A549 (cell line): ENCODE results near the gene SUN2. TPM values are rescaled to one million over a fixed set of nuclear protein-coding genes. Genes with fewer than 3 reads are reported as not detected.

ENCODE experiments used
- ATAC-seq, 2 experiments: fragments of 200-7000 bp in 1 of 2; fragments of >200 bp in 1 of 2; cut with Nextera tagmentation in 1 of 2; cut with Tn5 transposase in 1 of 2; 3 replicates each; pipeline versions ENCODE4 v1.8.0 to v1.9.1; 2018 to 2020; ENCODE audit warnings: mild to moderate bottlenecking in 1 of 2, moderate library complexity in 1 of 2
- CTCF ChIA-PET: fragments of 300-600 bp; sonication (Branson Sonifier 250); formaldehyde crosslinking; extraction: SDS; loops from one replicate; lab custom pipeline; 2021; ENCODE audit warnings: antibody characterized with exemption, inconsistent platforms; lab: Yijun Ruan, JAX
- POLR2A ChIA-PET: fragments of 350-600 bp; formaldehyde crosslinking; extraction: SDS; loops from one replicate; lab custom pipeline; 2021; ENCODE audit warnings: antibody characterized with exemption, inconsistent platforms; lab: Yijun Ruan, JAX
- DNase-seq, 2 experiments: peaks; one replicate each; pipeline versions ENCODE4 v3.0.0 to v3.0.0-alpha.2; 2011 to 2016; ENCODE audit warnings: low read depth in 1 of 2, low spot score in 1 of 2
- FAIRE-seq: peaks from 2 replicates; lab custom pipeline; 2011; peaks lifted over from hg19 to GRCh38; lab: Jason Lieb, UNC
- H3K27ac ChIP-seq, 2 experiments: fragments of >200 bp; sonication (Bioruptor Twin); formaldehyde crosslinking; 3 replicates each; pipeline ENCODE4 v1.5.1; 2016 to 2017
- H3K4me1 ChIP-seq: fragments of >200 bp; sonication (Bioruptor Twin); formaldehyde crosslinking; 3 replicates; pipeline ENCODE4 v1.6.1; 2016
- H3K4me2 ChIP-seq: fragments of >200 bp; sonication (Bioruptor Twin); formaldehyde crosslinking; 3 replicates; pipeline ENCODE4 v1.6.1; 2016
- H3K4me3 ChIP-seq: fragments of >200 bp; sonication (Bioruptor Twin); formaldehyde crosslinking; 3 replicates; pipeline ENCODE4 v1.5.1; 2016
- H3K9me3 ChIP-seq: fragments of >200 bp; sonication (Bioruptor Twin); formaldehyde crosslinking; 3 replicates; pipeline ENCODE4 v1.6.1; 2016
- BCL3 ChIP-seq: fragments of >200 bp; sonication (Bioruptor Twin); formaldehyde crosslinking; IDR thresholded peaks from 3 replicates; pipeline ENCODE4 v1.6.1; 2016
- BHLHE40 ChIP-seq: IDR thresholded peaks from 2 replicates; pipeline ENCODE4 v1.6.1; 2012; ENCODE audit warnings: low read depth, low read length, inconsistent platforms
- CEBPB ChIP-seq, 2 experiments: fragments of >200 bp in 1 of 2; sonication (Bioruptor Twin) in 1 of 2; formaldehyde crosslinking in 1 of 2; IDR thresholded peaks; 2 replicates each; pipeline ENCODE4 v1.6.1; 2012 to 2016
- CHD4 ChIP-seq: fragments of 200-600 bp; sonication (generic); IDR thresholded peaks from 2 replicates; pipeline ENCODE4 v1.6.1; 2016; ENCODE audit warnings: antibody characterized with exemption, mild to moderate bottlenecking, borderline replicate concordance
- EHMT2 ChIP-seq: fragments of 200-600 bp; sonication (generic); IDR thresholded peaks from 2 replicates; pipeline ENCODE4 v1.6.1; 2016; ENCODE audit warnings: antibody characterized with exemption, low read depth, mild to moderate bottlenecking, moderate library complexity
- ESRRA ChIP-seq: fragments of 150-350 bp; IDR thresholded peaks from 2 replicates; pipeline ENCODE4 v1.6.1; 2014; ENCODE audit warnings: mild to moderate bottlenecking, low read length, borderline replicate concordance
- HEYL ChIP-seq: fragments of 250-450 bp; sonication (Bioruptor Pico); IDR thresholded peaks from 2 replicates; pipeline ENCODE4 v1.8.0; 2021; ENCODE audit warnings: mild to moderate bottlenecking, moderate library complexity
- HOXA7 ChIP-seq: fragments of 250-450 bp; sonication (Bioruptor Pico); IDR thresholded peaks from 2 replicates; pipeline ENCODE4 v1.5.0; 2020; ENCODE audit warnings: mild to moderate bottlenecking, moderate library complexity
- HOXB5 ChIP-seq: fragments of 250-450 bp; sonication (Bioruptor Pico); IDR thresholded peaks from 2 replicates; pipeline ENCODE4 v1.5.0; 2020; ENCODE audit warnings: mild to moderate bottlenecking, moderate library complexity
- MAFK ChIP-seq: fragments of 450-650 bp; IDR thresholded peaks from 2 replicates; pipeline ENCODE4 v1.6.1; 2014; ENCODE audit not compliant: partially characterized antibody
- NPAS2 ChIP-seq: fragments of 250-450 bp; sonication (Bioruptor Pico); IDR thresholded peaks from 2 replicates; pipeline ENCODE4 v1.8.0; 2022; ENCODE audit warnings: mild to moderate bottlenecking, moderate library complexity, borderline replicate concordance
- NR3C1 ChIP-seq: fragments of >200 bp; sonication (Bioruptor Twin); formaldehyde crosslinking; IDR thresholded peaks from 3 replicates; pipeline ENCODE4 v1.6.1; 2017
- PHF8 ChIP-seq: fragments of 200-600 bp; sonication (generic); IDR thresholded peaks from 2 replicates; pipeline ENCODE4 v1.6.1; 2016; ENCODE audit warnings: low read depth, mild to moderate bottlenecking, antibody characterized with exemption, moderate library complexity, borderline replicate concordance
- TFCP2L1 ChIP-seq: fragments of 250-450 bp; sonication (Bioruptor Pico); IDR thresholded peaks from 2 replicates; pipeline ENCODE4 v1.5.0; 2021; ENCODE audit warnings: mild to moderate bottlenecking
- ZC3H11A ChIP-seq: fragments of 450-650 bp; IDR thresholded peaks from 2 replicates; pipeline ENCODE4 v1.6.1; 2014; ENCODE audit warnings: antibody characterized with exemption, mild to moderate bottlenecking
- ZFP36 ChIP-seq: fragments of 450-650 bp; IDR thresholded peaks from 2 replicates; pipeline ENCODE4 v1.6.1; 2014; ENCODE audit warnings: borderline replicate concordance; ENCODE audit not compliant: partially characterized antibody
- ZNF302 ChIP-seq: fragments of 250-450 bp; sonication (Bioruptor Pico); IDR thresholded peaks from 2 replicates; pipeline ENCODE4 v1.9.0; 2021; ENCODE audit warnings: inconsistent platforms, mild to moderate bottlenecking, moderate library complexity
- WGBS: methylation state at CpG from one replicate; pipeline ENCODE4 v1.1.6; 2017; ENCODE audit errors: missing lambda C conversion rate; 5-methylcytosine and 5-hydroxymethylcytosine counted together
- polyA plus RNA-seq, 4 experiments: library from polyadenylated mRNA; depleted of rRNA in 3 of 4; stranded (reverse); fragments of >200 nt; fragmentation: RNase III in 1 of 4; extraction: RNeasy Plus Mini Kit Qiagen cat#74134 plus additional on column Dnase treatment in 1 of 4; gene quantifications; 2 replicates in 3 of 4; 3 replicates in 1 of 4; pipeline ENCODE4 v1.2.3, GENCODE V29; 2011 to 2017
- TF ChIP-seq, protein P1 (sequence below): IDR thresholded peaks from 2 replicates; pipeline ENCODE4 v1.6.1; 2012; ENCODE audit warnings: low read depth, borderline replicate concordance
- TF ChIP-seq, protein P2 (sequence below): fragments of 150-350 bp; IDR thresholded peaks from 2 replicates; pipeline ENCODE4 v1.6.1; 2014; ENCODE audit warnings: low read depth, mild to moderate bottlenecking, low read length

SUN2 gene
- polyA plus RNA-seq, 2 of the 4 experiments (the other 2 are of a cell fraction): 12.6 to 24.0 TPM

DNA sequence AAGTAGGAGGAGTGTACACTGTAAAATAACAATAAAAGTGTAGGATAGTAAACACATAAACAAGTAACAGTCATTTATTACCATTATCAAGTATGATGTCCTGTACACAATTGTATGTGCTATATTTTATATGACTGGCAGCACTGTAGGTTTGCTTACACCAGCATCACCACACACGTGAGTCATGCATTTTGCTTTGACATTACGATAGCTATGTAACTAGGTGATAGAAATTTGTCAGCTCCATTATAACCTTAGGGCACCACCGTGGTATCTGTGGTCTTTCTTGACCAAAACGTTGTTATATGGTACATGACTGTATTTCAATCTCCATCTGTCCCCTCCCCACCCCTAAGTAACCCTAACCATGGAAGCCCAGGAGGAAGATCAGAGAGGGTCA, 37.0 kb upstream of the SUN2 start:
- DNase-seq: no peak
- H3K27ac ChIP-seq: no peak overlapping the region; a peak in 1 of 6 replicates
- no peak for FAIRE-seq

DNA sequence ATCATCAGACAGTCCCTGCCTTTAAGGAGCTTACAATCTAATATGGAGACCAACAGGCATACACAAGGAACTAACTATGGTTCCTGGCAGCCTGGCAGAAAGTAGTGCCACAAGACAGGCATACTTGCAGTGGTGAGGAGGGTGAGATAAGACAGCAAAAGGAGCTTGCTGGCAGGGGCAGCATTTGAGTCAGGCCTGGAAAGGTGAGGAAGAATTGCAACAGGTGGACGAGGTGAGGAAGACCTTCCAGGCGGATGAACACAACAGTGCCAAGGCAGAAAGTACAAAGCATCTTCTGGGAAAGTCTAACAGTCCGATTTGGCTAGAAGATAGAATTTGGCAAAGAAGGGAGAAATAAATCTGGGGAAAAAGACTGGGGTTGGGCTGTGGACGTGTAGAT, 33.8 kb upstream of the SUN2 start:
- 72% methylated on average over 4 of the region's 4 CpGs for WGBS
- H3K9me3 ChIP-seq: no peaks in the 10 kb centered on the region
- no peak for DNase-seq
- no peak overlapping the region for H3K27ac ChIP-seq
- ChIA-PET POLR2A (no interaction called here), CTCF (interaction anchor here (0.8 to 2.8 kb wide), 4 partner anchors 14 to 54 kb away, joined by 3 to 7 read pairs (median 4); no protein-coding TSS in a partner anchor)
- no peak overlapping the region for H3K4me3 ChIP-seq
- no peak overlapping the region for H3K4me2 ChIP-seq
- no peak for ATAC-seq
- TF ChIP-seq, protein P1, sequence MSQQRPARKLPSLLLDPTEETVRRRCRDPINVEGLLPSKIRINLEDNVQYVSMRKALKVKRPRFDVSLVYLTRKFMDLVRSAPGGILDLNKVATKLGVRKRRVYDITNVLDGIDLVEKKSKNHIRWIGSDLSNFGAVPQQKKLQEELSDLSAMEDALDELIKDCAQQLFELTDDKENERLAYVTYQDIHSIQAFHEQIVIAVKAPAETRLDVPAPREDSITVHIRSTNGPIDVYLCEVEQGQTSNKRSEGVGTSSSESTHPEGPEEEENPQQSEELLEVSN: no peak
- no peak for FAIRE-seq
- peaks cover 22% of the 10 kb centered on the region for H3K4me1 ChIP-seq

More for the DNA sequence above, 37.0 kb upstream of the SUN2 start:
- Histone ChIP-seq H3K9me3 (no peaks in the 10 kb centered on the region), H3K4me2 (peak overlapping the region; percentile 92), H3K4me3 (peak overlapping the region; percentile 68; the same call in 1 of the 3 replicates), H3K4me1 (peaks cover 42% of the 10 kb centered on the region)
- ChIA-PET POLR2A (no interaction called here), CTCF (interaction anchor here (1.2 kb wide), 1 partner anchor 24 kb away, joined by 4 read pairs; no protein-coding TSS in a partner anchor)
- TF ChIP-seq ZFP36: no peak
- no peak for TF ChIP-seq HOXB5 (CRISPR knock-in tag)
- TF ChIP-seq NR3C1: no peak
- TF ChIP-seq ZC3H11A: no peak
- TF ChIP-seq BCL3: no peak
- no peak for TF ChIP-seq CHD4
- TF ChIP-seq NPAS2: no peak
- TF ChIP-seq, protein P2, sequence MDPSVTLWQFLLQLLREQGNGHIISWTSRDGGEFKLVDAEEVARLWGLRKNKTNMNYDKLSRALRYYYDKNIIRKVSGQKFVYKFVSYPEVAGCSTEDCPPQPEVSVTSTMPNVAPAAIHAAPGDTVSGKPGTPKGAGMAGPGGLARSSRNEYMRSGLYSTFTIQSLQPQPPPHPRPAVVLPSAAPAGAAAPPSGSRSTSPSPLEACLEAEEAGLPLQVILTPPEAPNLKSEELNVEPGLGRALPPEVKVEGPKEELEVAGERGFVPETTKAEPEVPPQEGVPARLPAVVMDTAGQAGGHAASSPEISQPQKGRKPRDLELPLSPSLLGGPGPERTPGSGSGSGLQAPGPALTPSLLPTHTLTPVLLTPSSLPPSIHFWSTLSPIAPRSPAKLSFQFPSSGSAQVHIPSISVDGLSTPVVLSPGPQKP: no peak
- TF ChIP-seq HOXA7: no peak
- TF ChIP-seq EHMT2: no peak
- TF ChIP-seq HEYL (CRISPR knock-in tag): no peak
- TF ChIP-seq MAFK: no peak
- no peak for TF ChIP-seq TFCP2L1 (CRISPR knock-in tag)
- TF ChIP-seq ZNF302 (CRISPR knock-in tag): no peak
- ATAC-seq: no peak
- 66% methylated on average over 4 of the region's 4 CpGs for WGBS

GRCh38 chr22:38788846-38789245, 33.0 kb upstream of the SUN2 start:
- no peak for TF ChIP-seq BHLHE40
- TF ChIP-seq PHF8: no peak
- no peak for TF ChIP-seq ESRRA
- TF ChIP-seq, protein P1: no peak
- TF ChIP-seq CEBPB (IDR thresholded peaks at IDR 0.05): no peak
- no peak for DNase-seq
- Histone ChIP-seq H3K9me3 (no peaks in the 10 kb centered on the region), H3K4me3 (no peak overlapping the region), H3K27ac (peak overlapping the region; percentile 55 to 68; a peak in 5 of 6 replicates), H3K4me1 (peaks cover 19% of the 10 kb centered on the region), H3K4me2 (peak overlapping the region; percentile 14; the same call in 1 of the 3 replicates)
- ChIA-PET CTCF (interaction anchor here (1.5 to 2.8 kb wide), 3 partner anchors 13 to 54 kb away, joined by 3 to 7 read pairs (median 5); no protein-coding TSS in a partner anchor), POLR2A (no interaction called here)
- no peak for FAIRE-seq
- 82% methylated on average over 6 of the region's 6 CpGs for WGBS
- ATAC-seq: no peak
